Caco-2 (cell line): Measurements from ENCODE around the gene SLCO4A1. TPM values are rescaled to one million over a fixed set of nuclear protein-coding genes. Genes with fewer than 3 reads are reported as not detected.

Experiments used
- BruUV-seq: library from RNA; stranded (reverse); fragments of 400-500 nt; replicated peaks from 2 replicates; lab custom pipeline; 2021; lab: Mats Ljungman, UMichigan
- CTCF ChIA-PET: fragments of 300-600 bp; sonication (Branson Sonifier 250); formaldehyde crosslinking; loops from one replicate; lab custom pipeline; 2022; ENCODE audit warnings: antibody characterized with exemption; lab: Charles Lee
- POLR2A ChIA-PET: fragments of 300-600 bp; sonication (Branson Sonifier 250); formaldehyde crosslinking; loops from one replicate; lab custom pipeline; 2022; ENCODE audit warnings: antibody characterized with exemption; lab: Charles Lee
- DNase-seq, 2 experiments: peaks; one replicate each; pipeline versions ENCODE4 v3.0.0 to v3.0.0-alpha.2; 2020 to 2022
- H3K27me3 ChIP-seq: replicated peaks from 2 replicates; pipeline ENCODE4 v1.6.0; 2011; ENCODE audit warnings: low read length; ENCODE audit not compliant: control insufficient read depth, insufficient read depth
- H3K36me3 ChIP-seq: 2 replicates; pipeline ENCODE4 v1.5.1; 2011; ENCODE audit warnings: low read length; ENCODE audit not compliant: control insufficient read depth, insufficient read depth
- H3K4me1 ChIP-seq: fragments of 250-450 bp; sonication (Bioruptor Pico); 2 replicates; pipeline ENCODE4 v1.5.1; 2020; ENCODE audit warnings: mild to moderate bottlenecking
- H3K4me3 ChIP-seq: 2 replicates; pipeline ENCODE4 v1.5.1; 2011; ENCODE audit warnings: low read depth, mild to moderate bottlenecking, control low read depth, low read length
- H3K9me3 ChIP-seq: fragments of 250-450 bp; sonication (Bioruptor Pico); 2 replicates; pipeline ENCODE4 v1.5.1; 2020; ENCODE audit warnings: mild to moderate bottlenecking, moderate library complexity
- H3K27ac Mint-ChIP-seq: one replicate; pipeline ENCODE4 v1.8.0; 2022; ENCODE audit warnings: mixed read lengths; ENCODE audit not compliant: unreplicated experiment
- H3K27me3 Mint-ChIP-seq: one replicate; pipeline ENCODE4 v1.8.0; 2022; ENCODE audit warnings: mixed read lengths; ENCODE audit not compliant: insufficient read depth, unreplicated experiment
- H3K36me3 Mint-ChIP-seq: one replicate; pipeline ENCODE4 v1.8.0; 2022; ENCODE audit warnings: mild to moderate bottlenecking, mixed read lengths; ENCODE audit not compliant: insufficient read depth, unreplicated experiment
- H3K4me1 Mint-ChIP-seq: one replicate; pipeline ENCODE4 v1.8.0; 2022; ENCODE audit warnings: low read depth, mixed read lengths; ENCODE audit not compliant: unreplicated experiment
- H3K4me3 Mint-ChIP-seq: one replicate; pipeline ENCODE4 v1.8.0; 2022; ENCODE audit warnings: mild to moderate bottlenecking, moderate library complexity, mixed read lengths; ENCODE audit not compliant: unreplicated experiment
- H3K9me3 Mint-ChIP-seq: one replicate; pipeline ENCODE4 v1.8.0; 2022; ENCODE audit warnings: mixed read lengths; ENCODE audit not compliant: unreplicated experiment
- intact Hi-C: fragments of 100-400 bp; cut with micrococcal nuclease; formaldehyde crosslinking; loops from one replicate; pipeline ENCODE4 v1.10.0; 2022; ENCODE audit not compliant: unreplicated experiment
- total RNA-seq: library from RNA; stranded (reverse); gene quantifications from 2 replicates; pipeline ENCODE4 v1.2.3, GENCODE V29; 2022
- TF ChIP-seq, protein P1 (sequence below), 2 experiments: fragments of 200-600 bp in 1 of 2; IDR thresholded peaks; 1 replicate in 1 of 2; 2 replicates in 1 of 2; pipeline versions ENCODE4 v1.5.1 to v1.8.0; 2011 to 2022; ENCODE audit warnings: antibody characterized with exemption in 1 of 2, control low read depth in 1 of 2, inconsistent platforms in 1 of 2, low read depth in 1 of 2, low read length in 1 of 2, mild to moderate bottlenecking in 1 of 2, moderate library complexity in 1 of 2; ENCODE audit not compliant: insufficient read depth in 1 of 2, severe bottlenecking in 1 of 2, unreplicated experiment in 1 of 2

SLCO4A1 gene
- total RNA-seq, 1 experiment from 2014 or later, result 18.7 TPM

DNA sequence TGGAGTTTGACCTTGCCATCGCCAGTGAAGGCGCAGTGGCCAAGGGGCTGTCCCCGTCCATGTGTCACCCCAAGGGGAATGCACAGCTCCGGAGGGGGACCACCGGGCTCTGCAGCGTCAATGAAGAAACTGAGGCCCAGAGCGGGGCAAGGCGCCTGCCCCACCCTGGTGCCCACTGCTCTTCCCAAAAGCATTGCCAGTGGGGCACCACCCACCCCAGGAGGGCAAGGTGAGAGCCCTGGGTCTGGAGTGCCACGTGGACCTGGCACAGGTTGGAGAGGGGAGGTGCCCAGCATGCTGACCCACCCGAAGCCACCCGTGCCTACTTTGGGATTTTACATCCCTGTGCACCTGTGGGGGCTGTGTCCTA is 74.6 kb downstream of the SLCO4A1 start:
- no TSS peak for BruUV-seq
- intact Hi-C loops, result no loop called here
- no peak for DNase-seq
- H3K4me3 ChIP-seq, result no peak overlapping the region
- Mint-ChIP-seq H3K4me1 (no peaks in the 10 kb centered on the region), H3K9me3 (peaks cover 18% of the 10 kb centered on the region), H3K27ac (no peak overlapping the region), H3K4me3 (no peak overlapping the region), H3K36me3 (no peaks in the 10 kb centered on the region), H3K27me3 (peaks cover 42% of the 10 kb centered on the region)
- TF ChIP-seq, protein P1, sequence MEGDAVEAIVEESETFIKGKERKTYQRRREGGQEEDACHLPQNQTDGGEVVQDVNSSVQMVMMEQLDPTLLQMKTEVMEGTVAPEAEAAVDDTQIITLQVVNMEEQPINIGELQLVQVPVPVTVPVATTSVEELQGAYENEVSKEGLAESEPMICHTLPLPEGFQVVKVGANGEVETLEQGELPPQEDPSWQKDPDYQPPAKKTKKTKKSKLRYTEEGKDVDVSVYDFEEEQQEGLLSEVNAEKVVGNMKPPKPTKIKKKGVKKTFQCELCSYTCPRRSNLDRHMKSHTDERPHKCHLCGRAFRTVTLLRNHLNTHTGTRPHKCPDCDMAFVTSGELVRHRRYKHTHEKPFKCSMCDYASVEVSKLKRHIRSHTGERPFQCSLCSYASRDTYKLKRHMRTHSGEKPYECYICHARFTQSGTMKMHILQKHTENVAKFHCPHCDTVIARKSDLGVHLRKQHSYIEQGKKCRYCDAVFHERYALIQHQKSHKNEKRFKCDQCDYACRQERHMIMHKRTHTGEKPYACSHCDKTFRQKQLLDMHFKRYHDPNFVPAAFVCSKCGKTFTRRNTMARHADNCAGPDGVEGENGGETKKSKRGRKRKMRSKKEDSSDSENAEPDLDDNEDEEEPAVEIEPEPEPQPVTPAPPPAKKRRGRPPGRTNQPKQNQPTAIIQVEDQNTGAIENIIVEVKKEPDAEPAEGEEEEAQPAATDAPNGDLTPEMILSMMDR (IDR thresholded peaks at IDR 0.05; ENCODE audit: insufficient read depth in 1 of 2, low read depth in 1 of 2, low read length in 1 of 2, severe bottlenecking in 1 of 2, unreplicated experiment in 1 of 2), result no peak
- peaks cover 15% of the 10 kb centered on the region for H3K9me3 ChIP-seq
- peaks cover 7% of the 10 kb centered on the region for H3K27me3 ChIP-seq
- H3K4me1 ChIP-seq, result no peaks in the 10 kb centered on the region
- ChIA-PET CTCF (no interaction called here), POLR2A (no interaction called here)
- no peaks in the 10 kb centered on the region for H3K36me3 ChIP-seq

DNA sequence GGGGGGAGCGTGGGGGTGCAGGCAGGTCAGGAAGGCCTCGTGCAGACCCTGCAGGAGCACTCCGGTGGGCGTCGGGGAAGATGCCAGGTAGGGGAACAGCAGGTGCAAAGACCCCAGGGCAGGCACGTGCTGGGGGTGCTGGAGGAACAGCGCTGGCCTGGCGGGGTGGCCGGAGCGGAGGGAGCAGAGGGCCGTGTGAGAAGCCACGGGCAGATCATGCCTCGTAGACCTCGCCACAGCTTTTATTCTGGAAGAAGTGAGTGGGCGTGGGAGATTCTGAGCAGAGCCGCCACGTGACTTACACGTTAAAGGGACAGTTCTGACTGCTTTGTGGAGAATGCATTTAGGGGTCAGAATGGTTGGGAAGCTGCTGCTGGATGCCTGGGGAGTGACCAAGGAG is 75.6 kb downstream of the SLCO4A1 start:
- intact Hi-C loops, result no loop called here
- CTCF ChIA-PET, result no interaction called here
- TF ChIP-seq, protein P1 (IDR thresholded peaks at IDR 0.05; ENCODE audit: insufficient read depth in 1 of 2, low read depth in 1 of 2, low read length in 1 of 2, severe bottlenecking in 1 of 2, unreplicated experiment in 1 of 2), result no peak
- H3K9me3 Mint-ChIP-seq, result peaks cover 22% of the 10 kb centered on the region
- Histone ChIP-seq H3K4me1 (no peaks in the 10 kb centered on the region), H3K4me3 (no peak overlapping the region), H3K27me3 (peaks cover 9% of the 10 kb centered on the region), H3K9me3 (peaks cover 15% of the 10 kb centered on the region), H3K36me3 (no peaks in the 10 kb centered on the region)
- peaks cover 47% of the 10 kb centered on the region for H3K27me3 Mint-ChIP-seq
- DNase-seq, result no peak
- no peaks in the 10 kb centered on the region for H3K36me3 Mint-ChIP-seq
- no TSS peak for BruUV-seq
- POLR2A ChIA-PET, result no interaction called here
- no peak overlapping the region for H3K4me3 Mint-ChIP-seq
- no peaks in the 10 kb centered on the region for H3K4me1 Mint-ChIP-seq
- no peak overlapping the region for H3K27ac Mint-ChIP-seq

DNA sequence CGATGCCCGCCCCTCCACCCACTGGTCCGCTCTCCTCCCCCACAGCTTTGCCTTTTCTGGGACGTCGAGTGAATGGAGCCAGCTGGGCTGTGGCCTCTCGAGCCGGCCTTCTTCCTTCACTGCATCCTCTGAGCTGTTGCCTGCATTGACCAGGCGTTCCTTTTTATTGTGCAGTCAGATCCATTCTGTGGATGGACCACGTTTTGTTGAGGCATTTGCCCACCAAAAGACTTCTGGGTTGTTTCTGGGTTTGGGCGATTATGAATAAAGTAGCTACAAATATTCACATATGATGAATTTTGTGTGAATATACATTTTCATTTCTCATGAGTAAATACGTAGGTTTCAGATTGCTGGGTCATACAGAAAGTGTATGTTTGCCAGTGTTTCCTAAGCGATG is 76.2 kb downstream of the SLCO4A1 start:
- ChIA-PET POLR2A (no interaction called here), CTCF (no interaction called here)
- H3K4me3 Mint-ChIP-seq, result no peak overlapping the region
- H3K27ac Mint-ChIP-seq, result no peak overlapping the region
- H3K4me1 ChIP-seq, result no peaks in the 10 kb centered on the region
- H3K9me3 Mint-ChIP-seq, result peaks cover 22% of the 10 kb centered on the region
- H3K4me3 ChIP-seq, result no peak overlapping the region
- no peaks in the 10 kb centered on the region for H3K36me3 Mint-ChIP-seq
- H3K27me3 ChIP-seq, result peaks cover 7% of the 10 kb centered on the region
- H3K36me3 ChIP-seq, result no peaks in the 10 kb centered on the region
- no peaks in the 10 kb centered on the region for H3K4me1 Mint-ChIP-seq
- TF ChIP-seq, protein P1 (IDR thresholded peaks at IDR 0.05; ENCODE audit: insufficient read depth in 1 of 2, low read depth in 1 of 2, low read length in 1 of 2, severe bottlenecking in 1 of 2, unreplicated experiment in 1 of 2), result no peak
- peaks cover 15% of the 10 kb centered on the region for H3K9me3 ChIP-seq
- BruUV-seq, result no TSS peak
- DNase-seq, result no peak
- H3K27me3 Mint-ChIP-seq, result peaks cover 52% of the 10 kb centered on the region
- intact Hi-C loops, result no loop called here
